COLO668 (cell line): ENCODE results near the gene MRPL14.
"Not testable (repeated sequence)": the region's sequence is repeated elsewhere in the genome, so short reads cannot be mapped to it uniquely, and the experiment has no call there.

Source experiments
- DNase-seq: peaks from one replicate; lab custom pipeline; 2025; ENCODE audit not compliant: unreplicated experiment; lab: John Stamatoyannopoulos, UW

Gene MRPL14

DNA sequence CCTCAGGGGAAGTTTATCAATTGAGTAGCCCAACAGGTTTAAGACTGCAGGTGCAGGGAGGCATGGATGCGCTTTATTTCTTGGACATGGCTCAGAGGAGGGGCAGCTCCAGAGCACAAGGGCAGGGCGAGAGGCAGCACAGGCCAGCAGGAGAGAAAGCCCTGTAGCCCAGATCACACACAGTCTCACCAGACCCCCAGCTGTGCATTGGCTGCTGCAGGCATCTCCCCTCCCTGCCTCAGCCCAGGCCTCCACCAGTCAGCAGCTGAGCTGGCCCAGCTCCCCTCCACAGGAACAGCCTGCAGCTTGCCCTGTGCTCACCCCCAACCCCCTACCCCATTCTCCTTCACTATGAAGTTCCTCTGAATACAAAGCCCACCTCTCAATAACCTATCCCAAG is 24.7 kb downstream of the MRPL14 start:
- DNase-seq = no peak

DNA sequence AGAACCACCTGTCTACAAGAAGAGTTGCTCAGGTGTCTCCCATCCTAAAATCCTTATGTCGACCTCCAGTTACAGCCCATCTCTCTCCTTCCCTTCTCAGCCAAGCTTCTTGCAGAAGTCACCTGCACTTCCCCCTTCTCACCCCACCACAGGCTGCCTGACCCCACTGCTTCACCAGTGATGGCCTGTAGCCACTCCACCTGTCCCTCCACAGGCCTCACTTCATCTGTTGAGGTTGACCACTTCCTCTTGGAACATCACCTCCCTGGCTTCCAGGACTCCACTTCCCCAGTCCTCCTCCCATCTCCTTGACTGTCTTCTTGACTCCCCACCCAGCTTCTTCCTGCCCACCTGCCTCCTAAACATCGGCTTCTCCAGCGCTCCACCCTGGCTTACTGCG is 25.4 kb downstream of the MRPL14 start:
- no peak for DNase-seq

DNA sequence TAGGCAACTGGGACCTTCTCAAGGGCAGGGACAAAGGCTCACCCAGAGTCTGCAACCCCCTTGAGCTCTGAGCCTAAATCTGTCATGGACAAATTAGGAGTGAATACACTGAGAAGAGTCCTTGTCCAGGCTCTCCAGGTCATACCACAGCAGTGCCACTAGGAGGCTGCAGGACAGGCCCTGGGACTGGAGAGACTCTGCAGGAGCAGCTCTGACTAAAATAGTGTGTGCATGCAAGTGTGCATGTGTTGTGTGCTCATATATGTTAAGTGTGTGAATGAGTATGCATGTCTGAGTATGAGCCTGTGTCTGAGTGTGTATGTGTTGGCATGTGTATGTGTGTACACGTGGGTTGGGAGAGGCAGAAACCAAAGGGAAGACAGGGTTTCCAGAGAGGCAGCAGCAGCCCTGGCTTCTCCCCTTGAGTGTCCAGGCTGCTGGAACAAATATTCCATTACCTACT is 27.1 kb downstream of the MRPL14 start:
- no peak for DNase-seq

DNA sequence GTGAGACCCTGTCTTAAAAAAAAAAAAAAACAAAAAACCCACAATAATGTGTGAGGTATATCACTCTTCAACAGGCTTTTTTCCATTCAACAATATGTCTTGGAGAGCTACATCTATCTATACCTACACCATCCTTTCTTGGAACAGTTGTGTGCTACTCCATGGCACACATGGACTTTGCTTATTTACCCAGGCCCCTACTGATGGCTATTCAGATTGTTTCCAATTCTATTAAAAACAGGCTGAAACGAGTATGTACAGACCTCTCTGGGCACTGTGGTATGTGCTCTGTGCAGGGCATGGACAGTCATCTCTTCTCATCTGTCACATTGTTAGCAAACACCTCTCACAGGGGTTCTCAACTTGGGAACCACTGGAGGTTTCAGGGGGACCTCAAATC is 28.1 kb downstream of the MRPL14 start:
- no peak for DNase-seq

DNA sequence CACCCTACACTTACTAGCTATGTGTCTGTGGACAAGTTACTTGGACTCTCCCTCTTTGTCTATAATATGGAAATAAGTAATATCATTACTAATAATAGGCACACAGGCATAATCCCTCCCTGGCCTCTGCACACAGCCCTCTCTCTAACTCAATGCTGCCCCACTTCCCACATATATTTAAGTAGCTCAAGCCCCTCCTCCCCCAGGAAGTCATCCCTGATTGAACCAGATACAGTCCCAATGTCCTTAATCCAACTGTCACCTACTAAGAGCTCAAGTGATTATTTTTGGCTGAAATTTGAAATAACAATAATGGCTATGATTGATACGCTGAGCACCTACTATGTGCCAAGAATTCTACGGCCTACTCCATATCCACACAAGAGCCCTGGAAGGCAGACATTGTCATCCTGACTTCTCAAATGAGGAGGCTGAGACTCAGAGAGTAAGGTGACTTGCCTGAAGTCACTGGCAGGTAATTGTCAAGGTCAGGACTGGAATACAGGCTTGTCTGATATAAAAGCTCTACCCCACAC is 29.4 kb downstream of the MRPL14 start:
- DNase-seq = no peak

DNA sequence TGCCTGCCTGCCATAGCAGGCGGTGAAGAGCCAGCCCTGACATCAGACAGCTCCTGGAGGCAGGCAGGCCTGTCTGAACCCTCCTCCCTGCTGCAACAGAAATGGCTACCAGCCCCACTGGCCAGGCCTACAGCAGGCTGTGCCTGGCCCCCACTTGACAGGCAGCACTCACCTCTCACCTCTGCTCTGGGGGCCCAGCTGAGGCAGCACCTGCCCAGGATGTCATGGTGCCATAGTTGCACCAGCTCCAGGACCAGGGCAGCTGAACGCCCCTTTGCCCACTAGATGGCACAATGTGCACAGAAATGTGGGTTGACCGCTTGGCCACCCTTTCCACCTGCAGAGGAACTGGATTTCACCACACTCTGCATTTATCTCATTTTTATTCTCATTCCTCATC is 30.6 kb downstream of the MRPL14 start:
- DNase-seq = peak; percentile 53

DNA sequence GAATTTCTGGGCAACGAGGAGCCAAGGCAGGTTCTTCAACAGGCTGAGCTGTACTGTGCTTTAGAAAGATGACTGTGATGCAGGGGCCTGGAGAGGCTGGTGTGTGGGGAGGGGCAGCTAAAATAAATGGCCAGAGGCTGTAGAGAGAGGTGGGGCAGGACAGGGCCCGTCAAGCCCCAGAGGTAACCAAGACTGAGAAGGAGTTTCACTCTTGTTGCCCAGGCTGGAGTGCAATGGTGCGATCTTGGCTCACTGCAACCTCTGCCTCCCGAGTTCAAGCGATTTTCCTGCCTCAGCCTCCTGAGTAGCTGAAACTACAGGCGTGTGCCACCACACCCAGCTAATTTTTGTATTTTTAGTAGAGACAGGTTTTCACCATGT is 32.0 kb downstream of the MRPL14 start:
- not testable (repeated sequence) for DNase-seq

DNA sequence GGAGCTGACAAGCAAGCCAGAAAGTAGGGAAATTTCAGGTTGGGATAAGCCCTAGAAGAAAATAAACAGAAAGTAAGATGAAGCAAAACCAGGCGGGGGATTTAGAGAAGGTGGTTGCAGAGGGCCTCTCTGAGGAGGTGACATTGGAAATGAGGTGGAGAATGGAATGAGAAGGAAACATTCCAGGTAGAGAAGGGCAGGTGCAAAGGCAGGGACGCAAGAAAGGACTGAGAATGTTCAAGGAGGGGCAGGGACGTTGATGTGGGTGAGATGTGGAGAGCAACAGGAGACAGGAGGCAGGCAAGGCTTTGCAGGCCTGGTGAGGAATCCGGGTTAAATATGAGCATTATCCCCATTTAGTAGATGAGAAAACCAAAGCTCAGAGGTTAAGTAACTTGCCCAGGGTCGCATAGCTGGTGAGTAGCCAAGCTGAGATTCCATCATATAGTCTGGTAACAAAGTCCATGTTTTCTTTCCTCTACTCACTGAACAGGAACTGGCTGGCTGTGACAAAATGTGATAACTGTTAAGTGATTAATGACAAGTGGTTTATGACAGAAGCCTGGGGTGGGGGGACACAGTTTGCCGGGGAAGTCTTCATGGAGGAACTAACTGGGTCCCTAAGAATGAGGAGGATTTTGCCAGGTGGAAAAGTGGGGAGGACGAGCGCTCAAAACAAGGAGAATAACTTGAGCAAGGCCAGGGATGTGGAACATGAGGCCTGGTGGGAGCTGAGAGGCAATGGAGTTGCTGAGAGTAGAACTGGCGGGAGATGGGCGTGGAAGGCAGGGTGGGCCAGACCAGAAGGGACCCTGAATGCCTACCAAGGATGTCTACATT is 32.6 kb downstream of the MRPL14 start:
- no peak for DNase-seq

DNA sequence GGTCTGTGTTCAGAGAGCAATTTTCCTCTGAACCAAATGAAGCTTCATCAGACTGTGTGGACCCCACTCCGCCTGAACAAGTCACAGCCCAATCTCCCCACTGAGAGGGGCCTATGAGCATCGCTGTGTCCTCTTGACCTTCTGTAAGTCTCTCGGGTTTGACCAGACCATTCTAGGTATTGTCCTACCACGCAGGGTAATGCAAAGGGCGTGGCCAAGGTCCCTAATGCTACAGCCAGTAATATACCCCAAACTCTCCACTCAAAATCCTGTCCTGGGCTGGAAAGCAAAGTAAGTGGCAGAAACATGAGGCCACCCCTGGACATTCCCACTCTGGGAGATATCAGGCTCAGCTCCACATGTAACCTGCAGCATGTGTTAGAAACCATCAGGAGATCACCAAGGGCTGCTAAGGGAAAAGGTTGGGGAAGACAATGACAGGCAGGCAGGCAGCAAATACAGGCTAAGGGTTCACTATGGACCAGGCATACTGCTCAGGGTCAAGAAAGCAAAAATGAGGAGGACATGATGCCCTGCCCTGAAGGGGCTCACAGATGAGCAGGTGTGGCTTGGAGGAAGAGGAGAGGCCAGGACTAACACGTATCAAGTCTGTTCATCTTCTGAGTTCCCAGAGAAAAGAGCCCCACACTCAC is 33.4 kb downstream of the MRPL14 start:
- DNase-seq = no peak

DNA sequence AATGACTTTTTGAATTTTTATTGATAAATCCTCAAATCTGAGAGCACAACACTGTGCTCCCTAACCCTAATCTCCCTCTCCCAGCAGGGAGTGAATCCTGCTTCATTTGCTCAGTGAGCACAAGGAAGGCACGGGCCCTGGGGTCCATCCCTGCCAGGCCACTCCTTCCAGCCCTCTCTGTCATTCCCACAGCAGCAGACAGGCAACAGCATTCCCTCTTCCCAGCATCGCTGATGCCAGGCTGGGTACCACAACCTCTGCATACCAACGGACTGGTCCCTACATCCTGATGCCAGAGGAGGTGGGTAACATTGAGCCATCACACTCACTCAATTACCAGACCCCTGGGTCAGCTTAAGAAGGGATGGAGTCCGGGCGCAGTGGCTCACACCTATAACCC is 34.2 kb downstream of the MRPL14 start:
- no peak for DNase-seq

DNA sequence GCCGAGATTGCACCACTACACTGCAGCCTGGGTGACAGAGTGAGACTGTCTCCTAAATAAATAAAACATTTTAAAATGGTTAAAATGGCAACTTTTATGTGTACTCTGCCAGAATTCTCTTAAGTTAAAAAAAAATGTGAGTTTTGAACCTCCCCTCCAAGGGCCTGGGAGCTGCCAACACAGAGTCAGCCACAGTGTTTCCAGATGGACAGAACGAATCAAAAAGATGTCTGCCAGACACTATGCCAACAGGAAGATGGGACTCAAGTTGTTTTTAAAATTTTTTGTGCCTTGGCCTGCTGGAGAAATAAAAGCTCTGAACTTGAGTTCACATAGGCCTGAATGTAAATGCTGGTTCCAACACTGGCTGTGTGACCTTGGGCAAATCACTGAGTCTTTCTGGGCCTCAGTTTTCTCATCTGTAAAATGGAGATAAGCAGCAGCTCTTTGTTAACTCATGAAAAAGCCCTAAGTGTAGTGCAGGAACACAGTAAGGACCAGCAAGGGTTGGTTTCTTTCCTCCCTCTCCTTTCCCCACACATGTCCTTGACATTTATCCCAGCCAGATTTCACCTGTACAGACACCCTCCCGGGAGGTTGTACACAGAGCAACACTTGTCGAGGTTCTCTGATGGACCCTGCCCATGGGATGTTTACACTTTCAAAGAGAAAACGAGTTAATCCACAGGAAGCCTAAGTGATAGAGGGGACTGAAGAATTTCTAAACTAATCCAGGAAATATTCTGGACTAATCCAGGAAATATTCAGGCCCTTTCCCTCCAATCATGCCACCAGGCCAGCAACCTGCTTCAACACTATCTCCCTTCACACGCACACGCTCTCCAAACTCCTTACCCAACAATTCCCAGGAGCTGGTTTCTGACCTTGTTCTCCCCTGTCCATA is 35.0 kb downstream of the MRPL14 start:
- no peak for DNase-seq

DNA sequence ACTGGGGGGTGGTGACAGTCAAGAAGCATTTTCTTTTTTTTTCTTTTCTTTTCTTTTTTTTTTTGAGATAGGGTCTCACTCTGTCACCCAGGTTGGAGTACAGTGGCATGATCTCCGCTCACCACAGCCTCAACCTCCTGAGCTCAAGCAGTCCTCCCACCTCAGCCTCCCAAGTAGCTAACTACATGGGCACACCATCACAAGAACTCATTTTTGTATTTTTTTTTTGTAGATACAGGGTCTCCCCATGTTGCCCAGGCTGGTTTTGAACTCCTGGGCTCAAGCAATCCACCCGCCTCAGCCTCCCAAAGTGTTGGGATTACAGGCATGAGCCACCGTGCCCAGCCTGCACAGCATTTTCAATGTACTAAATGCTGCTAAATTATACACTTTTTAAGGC is 35.9 kb downstream of the MRPL14 start:
- DNase-seq = not testable (repeated sequence)

DNA sequence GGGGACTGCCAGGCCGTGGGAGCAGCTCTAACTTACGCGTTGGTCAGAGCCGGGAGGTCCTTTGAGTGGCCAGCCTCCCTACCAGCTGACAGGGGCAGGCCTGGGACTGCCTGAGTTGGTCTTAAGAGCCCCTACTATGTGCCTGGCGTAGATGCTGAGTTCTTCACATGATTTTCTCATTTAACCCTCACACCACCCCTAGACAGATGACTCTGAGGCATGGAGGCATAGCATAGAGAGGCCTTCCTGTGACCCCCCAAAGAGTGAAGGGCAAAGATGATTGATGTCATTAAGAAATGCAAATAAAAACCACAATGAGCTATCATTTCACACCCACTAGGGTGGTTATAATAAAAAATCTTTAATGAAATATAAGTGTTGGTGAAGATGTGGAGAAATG is 36.8 kb downstream of the MRPL14 start:
- no peak for DNase-seq

DNA sequence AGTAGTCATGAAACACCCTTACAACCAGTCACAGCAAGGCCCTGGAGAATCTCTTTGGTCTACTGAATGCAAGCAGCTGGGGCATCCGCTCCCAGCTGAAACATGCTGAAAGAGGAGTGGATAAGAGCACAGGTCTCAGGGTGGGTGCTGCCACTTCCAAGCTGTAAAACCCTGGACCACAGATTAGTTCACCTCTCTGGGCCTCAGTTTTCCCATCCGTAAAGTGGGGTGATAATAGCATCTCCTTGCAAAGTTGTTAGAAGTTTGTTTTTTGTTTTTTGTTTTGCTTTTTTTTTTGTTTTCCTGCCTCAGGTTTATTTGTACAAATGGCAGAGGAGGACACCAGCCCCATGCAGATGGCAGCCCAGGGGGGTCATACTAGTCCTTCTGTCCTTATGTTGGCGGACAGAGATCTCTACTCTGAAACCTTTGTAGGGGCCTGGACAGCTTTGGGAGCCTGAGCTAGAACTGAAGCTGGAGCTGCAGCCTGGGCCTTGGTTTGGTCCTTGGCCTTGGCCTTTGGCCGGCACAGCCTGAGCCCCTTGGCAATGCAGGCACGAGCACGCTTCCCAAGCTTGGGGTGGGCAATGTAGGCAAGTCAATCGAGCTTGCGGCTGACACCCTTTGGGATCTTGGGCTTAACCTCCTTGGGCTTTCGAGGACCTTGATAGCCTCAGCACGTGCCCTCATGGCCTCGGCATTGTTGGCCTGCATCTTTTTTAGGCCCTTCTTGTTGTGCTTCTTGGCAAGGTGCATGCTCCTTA is 38.2 kb downstream of the MRPL14 start:
- no peak for DNase-seq

DNA sequence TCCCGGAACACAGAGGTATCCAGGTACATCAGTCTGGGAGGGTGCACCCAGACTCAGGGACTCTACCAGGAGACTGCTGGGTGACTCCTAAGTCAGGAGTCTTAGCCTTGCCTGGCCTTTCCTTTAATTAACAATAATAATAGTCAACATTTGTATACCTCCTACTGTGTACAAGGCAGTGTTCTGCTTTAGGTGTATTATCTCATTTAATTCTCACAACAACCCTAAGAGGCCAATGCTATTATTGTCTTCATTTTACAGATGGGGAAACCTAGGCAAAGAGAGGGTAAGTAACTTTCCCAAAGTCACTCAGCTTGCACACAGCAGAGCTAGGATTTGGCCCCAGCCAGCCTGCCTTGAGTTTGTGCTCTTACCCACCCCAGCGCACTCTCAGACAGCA is 39.6 kb downstream of the MRPL14 start:
- no peak for DNase-seq

DNA sequence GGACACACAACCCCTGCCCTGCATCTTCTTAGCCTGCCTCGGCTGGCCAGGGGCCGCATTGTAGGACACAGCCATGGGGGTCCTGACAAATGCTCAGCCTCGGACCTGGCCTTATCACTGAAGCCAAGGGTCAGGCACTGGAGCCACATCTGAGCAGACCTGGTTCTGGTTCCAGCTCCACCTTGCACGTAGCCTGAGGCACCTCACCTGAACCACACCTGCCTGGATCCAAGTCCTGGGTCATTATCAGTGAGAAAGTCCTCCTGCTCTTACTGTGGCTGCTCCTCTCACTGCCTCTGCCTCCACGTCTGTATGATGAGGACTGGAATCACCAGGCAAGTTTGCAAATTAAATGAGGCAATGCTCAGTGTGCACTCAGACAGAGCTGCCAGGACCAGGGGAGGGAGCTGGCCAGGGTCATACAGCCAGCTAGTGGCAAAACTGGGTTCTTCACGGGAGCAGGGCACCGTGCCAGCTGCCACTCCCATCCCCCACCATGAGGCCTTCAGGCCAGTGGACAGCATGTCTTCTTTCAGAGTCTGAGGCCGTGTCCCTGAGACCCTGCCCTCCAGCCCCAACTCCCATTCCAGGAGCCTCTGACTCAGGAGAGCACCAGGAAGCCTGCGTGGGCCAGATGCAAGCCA is 40.2 kb downstream of the MRPL14 start:
- peak; percentile 17 for DNase-seq

DNA sequence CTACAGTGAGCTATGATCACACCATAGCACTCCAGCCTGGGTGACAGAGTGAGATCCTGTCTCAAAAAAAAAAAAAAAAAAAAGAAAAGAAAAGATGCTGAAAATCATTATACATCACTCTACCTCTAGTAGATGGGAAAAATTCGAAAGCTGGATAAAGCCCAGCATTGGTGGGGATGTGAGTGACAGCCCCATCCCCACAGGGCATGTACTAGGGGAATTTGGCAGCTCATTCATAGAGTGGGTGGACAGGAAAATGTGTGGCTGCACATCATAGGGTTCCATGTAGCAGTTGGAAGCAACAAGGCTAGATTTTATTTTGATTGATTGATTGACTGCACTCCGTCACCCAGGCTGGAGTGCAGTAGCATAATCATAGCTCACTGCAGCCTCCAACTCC is 42.0 kb downstream of the MRPL14 start:
- no peak for DNase-seq

DNA sequence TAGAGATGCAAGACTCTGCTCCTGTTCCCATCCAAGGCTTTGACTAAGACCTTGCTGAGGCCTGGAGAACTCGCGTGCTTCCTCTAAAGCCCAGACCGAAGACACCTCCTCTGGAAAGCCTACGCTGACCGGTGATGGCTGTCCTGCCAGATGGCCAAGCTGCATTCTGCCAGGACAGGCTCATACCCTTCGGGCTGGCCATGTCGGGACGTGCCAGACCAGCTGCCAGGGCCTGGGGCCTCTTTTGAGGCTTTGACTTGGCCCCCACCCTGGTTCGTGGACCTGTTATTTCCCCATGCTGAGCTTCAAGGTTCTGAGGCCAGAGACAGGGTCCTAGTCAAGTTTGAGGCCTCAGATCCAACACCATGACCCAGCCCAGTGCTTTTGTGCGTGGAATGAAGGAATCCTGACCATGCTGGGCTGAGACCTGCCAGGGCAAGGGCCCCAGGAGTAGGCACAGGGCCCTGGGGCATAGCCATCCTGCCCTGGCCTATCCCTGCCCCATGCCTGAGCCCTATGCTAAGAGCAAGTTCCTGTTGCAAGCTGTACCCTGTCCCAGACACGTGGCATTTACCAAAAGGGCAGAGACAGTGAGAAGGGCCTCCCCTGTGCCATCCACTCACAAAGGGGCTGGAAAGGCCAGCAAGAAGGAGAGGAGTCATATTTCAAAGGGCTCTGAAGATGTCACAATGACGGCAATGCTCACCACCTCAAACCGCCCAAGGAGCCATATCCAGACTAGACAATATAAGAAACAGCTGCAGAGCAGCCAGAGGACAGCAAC is 42.8 kb downstream of the MRPL14 start:
- no peak for DNase-seq

DNA sequence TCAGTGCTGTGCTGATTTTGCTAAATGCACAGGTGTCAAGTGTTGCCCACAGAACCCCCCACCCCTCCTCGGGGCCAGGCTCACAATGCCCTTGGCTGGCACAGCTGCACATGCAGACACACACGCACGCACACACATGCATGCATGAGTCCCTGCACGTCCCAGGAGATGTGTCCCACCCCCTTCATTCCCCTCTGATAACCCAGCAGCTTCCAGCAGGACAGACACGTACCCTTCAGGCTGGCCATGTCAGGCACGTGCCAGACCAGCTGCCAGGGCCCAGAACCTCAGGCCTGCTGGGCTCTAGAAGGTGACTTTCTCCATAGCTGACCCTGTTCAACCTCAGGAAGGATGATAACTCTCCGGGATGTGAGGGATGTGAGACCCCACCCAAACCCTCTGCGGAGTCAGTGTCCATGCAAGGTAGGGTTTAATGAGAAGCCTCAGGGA is 44.4 kb downstream of the MRPL14 start:
- no peak for DNase-seq
